SU-DHL-6 (cell line): ENCODE measurements around the gene ZSCAN10.
"Not testable (repeated sequence)": the region's sequence is repeated elsewhere in the genome, so short reads cannot be mapped to it uniquely, and the experiment has no call there.

Source experiments
- CTCF ChIP-seq: fragments of 200-600 bp; sonication (generic); IDR thresholded peaks from one replicate; pipeline ENCODE4 v1.5.1; 2017; ENCODE audit warnings: antibody characterized with exemption, mild to moderate bottlenecking, low read length, moderate library complexity; ENCODE audit not compliant: insufficient read depth, poor library complexity, severe bottlenecking
- EZH2phosphoT487 ChIP-seq: fragments of 200-600 bp; sonication (generic), shearing (Covaris generic); conservative IDR thresholded peaks from 2 replicates; pipeline ENCODE4 v1.6.1; 2018; ENCODE audit warnings: mild to moderate bottlenecking, antibody characterized with exemption, low read length, moderate library complexity, mixed read lengths

DNA sequence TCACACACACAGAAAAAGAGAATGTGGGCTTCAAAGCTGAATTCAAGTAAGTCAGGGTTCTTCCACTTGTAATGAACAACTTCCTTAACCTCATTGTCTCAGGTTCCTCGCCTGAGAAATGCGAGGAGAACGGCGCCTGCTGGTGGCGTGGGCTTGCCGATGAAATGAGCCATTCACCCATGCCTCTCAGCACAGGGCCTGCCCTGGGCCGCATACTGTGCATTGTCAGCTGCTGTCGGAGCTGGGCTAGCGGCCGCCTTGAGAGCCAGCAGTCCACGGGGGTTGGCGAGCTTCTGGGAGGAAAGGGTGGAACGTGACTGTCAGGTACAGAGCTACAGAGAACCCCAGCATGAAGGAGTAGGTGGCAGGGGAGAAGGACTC lies 45.8 kb downstream of the ZSCAN10 start:
- TF ChIP-seq CTCF, EZH2phosphoT487: not testable (repeated sequence)
